ENCODE data around the gene PRKCA.

PRKCA gene

DNA sequence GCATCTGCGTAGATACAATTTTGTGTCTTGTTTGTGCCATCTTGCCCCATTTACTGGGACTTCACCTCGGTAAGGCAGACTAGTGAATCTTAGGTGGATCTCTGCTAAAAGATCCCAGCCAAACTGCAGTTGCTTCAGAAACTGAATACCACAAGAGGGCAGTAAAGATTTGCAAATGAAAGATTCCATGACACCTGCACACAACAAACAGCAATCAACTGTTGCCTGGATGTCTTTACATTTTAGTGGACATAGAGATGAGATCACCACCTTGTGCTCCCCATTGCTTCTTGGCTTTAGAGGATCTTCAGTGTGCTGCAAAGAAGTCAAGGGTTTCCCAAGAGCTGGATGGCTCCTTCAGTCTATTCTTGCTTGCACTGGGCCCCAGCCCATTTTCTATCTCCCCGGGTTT, 413.3 kb downstream of the PRKCA start:
- in situ Hi-C loops (cut with HindIII; ENCODE audit: low pct_ligation_motif_present, low sequenced_read_pairs), result loop anchor here (25.0 kb wide), 1 partner anchor 197 kb away; no protein-coding TSS in a partner anchor
- peak; percentile 73 for TF ChIP-seq CTCF (IDR thresholded peaks at IDR 0.05; ENCODE audit: low read depth, low read length, missing control alignments)
- Histone ChIP-seq H3K27me3 (replicated peaks) (no peaks in the 10 kb centered on the region), H3K4me3 (ENCODE audit: low read depth, low read length) (no peak overlapping the region), H3K36me3 (replicated peaks) (no peaks in the 10 kb centered on the region), H3K27ac (no peak overlapping the region)
- DNase-seq, result peak; percentile 68

DNA sequence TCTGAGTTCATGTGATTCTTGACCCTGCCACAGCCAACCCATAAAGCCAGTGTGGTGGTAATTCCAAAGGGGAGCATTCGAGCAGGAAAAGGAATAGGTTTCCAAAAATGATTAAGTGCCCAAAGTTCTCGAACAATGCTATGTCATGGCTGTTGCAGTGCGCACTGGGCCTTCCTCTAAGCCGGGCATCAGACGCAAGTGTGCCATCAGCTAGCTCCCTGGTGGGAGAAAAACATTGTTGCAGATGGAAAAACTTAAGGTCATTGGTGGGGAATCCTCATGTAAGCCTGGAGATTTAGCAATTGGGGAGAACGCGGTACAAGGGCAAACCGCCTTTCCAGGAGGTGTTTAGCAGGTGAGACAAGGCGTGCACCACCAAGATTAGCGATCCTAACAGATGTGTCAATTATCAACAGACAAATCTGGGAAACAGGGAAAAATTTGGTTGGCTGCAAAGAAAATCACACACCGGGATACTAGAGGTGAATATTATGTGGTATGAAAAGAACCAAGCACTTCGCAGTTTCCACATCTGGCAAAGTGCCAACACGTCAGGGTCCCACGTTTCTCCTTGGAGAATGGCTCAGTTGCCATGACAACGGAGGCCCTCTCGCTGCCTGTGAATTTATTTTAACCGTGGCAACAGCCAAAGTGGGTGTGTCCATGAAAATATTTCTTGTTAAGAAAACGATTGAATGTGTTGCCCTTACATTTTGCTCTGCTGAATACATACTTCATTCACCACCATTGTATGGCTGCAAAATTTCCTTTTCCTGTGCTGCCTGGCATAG, 414.0 kb downstream of the PRKCA start:
- H3K27ac ChIP-seq, result no peak overlapping the region
- DNase-seq, result no peak
- in situ Hi-C loops (cut with HindIII; ENCODE audit: low pct_ligation_motif_present, low sequenced_read_pairs), result loop anchor here (25.0 kb wide), 1 partner anchor 196 kb away; no protein-coding TSS in a partner anchor
- H3K27me3 ChIP-seq (replicated peaks), result no peaks in the 10 kb centered on the region
- H3K36me3 ChIP-seq (replicated peaks), result no peaks in the 10 kb centered on the region
- no peak for TF ChIP-seq CTCF (IDR thresholded peaks at IDR 0.05; ENCODE audit: low read depth, low read length, missing control alignments)
- no peak overlapping the region for H3K4me3 ChIP-seq (ENCODE audit: low read depth, low read length)

GRCh38 chr17:66717641-66718058, 415.2 kb downstream of the PRKCA start:
- Histone ChIP-seq H3K27ac (no peak overlapping the region), H3K36me3 (replicated peaks) (no peaks in the 10 kb centered on the region), H3K4me3 (ENCODE audit: low read depth, low read length) (no peak overlapping the region), H3K27me3 (replicated peaks) (no peaks in the 10 kb centered on the region)
- no peak for DNase-seq
- in situ Hi-C loops (cut with HindIII; ENCODE audit: low pct_ligation_motif_present, low sequenced_read_pairs), result loop anchor here (25.0 kb wide), 1 partner anchor 195 kb away; no protein-coding TSS in a partner anchor
- TF ChIP-seq CTCF (IDR thresholded peaks at IDR 0.05; ENCODE audit: low read depth, low read length, missing control alignments), result no peak

GRCh38 chr17:66720027-66720426, 417.6 kb downstream of the PRKCA start:
- no peak overlapping the region for H3K4me3 ChIP-seq (ENCODE audit: low read depth, low read length)
- in situ Hi-C loops (cut with HindIII; ENCODE audit: low pct_ligation_motif_present, low sequenced_read_pairs), result loop anchor here (25.0 kb wide), 1 partner anchor 192 kb away; no protein-coding TSS in a partner anchor
- H3K27ac ChIP-seq, result no peak overlapping the region
- TF ChIP-seq CTCF (IDR thresholded peaks at IDR 0.05; ENCODE audit: low read depth, low read length, missing control alignments), result no peak
- H3K36me3 ChIP-seq (replicated peaks), result no peaks in the 10 kb centered on the region
- no peaks in the 10 kb centered on the region for H3K27me3 ChIP-seq (replicated peaks)
- DNase-seq, result no peak

DNA sequence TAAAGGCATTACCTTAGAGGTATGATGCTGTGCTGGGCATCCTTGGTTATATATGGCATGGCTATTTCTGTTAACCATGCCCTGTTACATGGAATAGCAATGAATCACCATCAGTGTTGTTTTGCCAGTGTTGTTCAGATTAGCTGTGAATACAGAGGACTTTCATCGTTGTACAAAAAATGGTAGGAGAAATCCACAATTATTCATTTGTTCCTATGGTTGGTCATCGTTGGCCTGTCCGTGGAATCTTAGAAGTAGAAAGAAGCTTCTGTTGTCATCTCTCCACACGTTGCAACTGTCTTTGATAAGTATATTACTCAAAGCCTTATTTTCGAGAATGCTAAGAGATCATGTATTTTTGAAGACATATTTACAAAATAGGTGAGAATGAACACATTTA, 418.2 kb downstream of the PRKCA start:
- Histone ChIP-seq H3K27ac (no peak overlapping the region), H3K36me3 (replicated peaks) (no peaks in the 10 kb centered on the region), H3K27me3 (replicated peaks) (no peaks in the 10 kb centered on the region), H3K4me3 (ENCODE audit: low read depth, low read length) (no peak overlapping the region)
- no peak for TF ChIP-seq CTCF (IDR thresholded peaks at IDR 0.05; ENCODE audit: low read depth, low read length, missing control alignments)
- in situ Hi-C loops (cut with HindIII; ENCODE audit: low pct_ligation_motif_present, low sequenced_read_pairs), result loop anchor here (25.0 kb wide), 1 partner anchor 192 kb away; no protein-coding TSS in a partner anchor
- DNase-seq, result no peak

All from brain microvascular endothelial cell (primary cell).